Activated CD4-positive, alpha-beta T cell treated with anti-CD3 and anti-CD28 coated beads for 4 hours (primary cell): Measurements from ENCODE around the gene KAZN.

Experiments
- DNase-seq, 2 donors: peaks; one replicate each; pipeline ENCODE4 v3.0.0-alpha.2; 2020

The KAZN gene

GRCh38 chr1:14840374-14840773 lies 241.9 kb downstream of the KAZN start:
- no peak for DNase-seq

GRCh38 chr1:14841456-14841855 lies 243.0 kb downstream of the KAZN start:
- no peak for DNase-seq

- no peak for DNase-seq
Measured at GRCh38 chr1:14841951-14842350, 243.5 kb downstream of the KAZN start.

GRCh38 chr1:14842361-14842760 lies 243.9 kb downstream of the KAZN start:
- DNase-seq = no peak

- no peak for DNase-seq
Measured at GRCh38 chr1:14842891-14843290, 244.4 kb downstream of the KAZN start.

GRCh38 chr1:14843525-14843924 lies 245.0 kb downstream of the KAZN start:
- DNase-seq = no peak

GRCh38 chr1:14844356-14844755 lies 245.9 kb downstream of the KAZN start:
- no peak for DNase-seq

- no peak for DNase-seq
Measured at GRCh38 chr1:14844923-14845617, 246.6 kb downstream of the KAZN start.

GRCh38 chr1:14845851-14846250 lies 247.4 kb downstream of the KAZN start:
- no peak for DNase-seq

GRCh38 chr1:14846688-14847087 lies 248.2 kb downstream of the KAZN start:
- no peak for DNase-seq

- DNase-seq = no peak
Measured at GRCh38 chr1:14848203-14848602, 249.7 kb downstream of the KAZN start.

GRCh38 chr1:14848625-14849024 lies 250.1 kb downstream of the KAZN start:
- no peak for DNase-seq

- DNase-seq = no peak
Measured at GRCh38 chr1:14849038-14849437, 250.6 kb downstream of the KAZN start.

GRCh38 chr1:14850563-14850962 lies 252.1 kb downstream of the KAZN start:
- DNase-seq = no peak

GRCh38 chr1:14851760-14852159 lies 253.3 kb downstream of the KAZN start:
- DNase-seq = no peak

- no peak for DNase-seq
Measured at GRCh38 chr1:14852291-14852690, 253.8 kb downstream of the KAZN start.

- DNase-seq = no peak
Measured at GRCh38 chr1:14853518-14853917, 255.0 kb downstream of the KAZN start.

GRCh38 chr1:14855268-14855667 lies 256.8 kb downstream of the KAZN start:
- DNase-seq = no peak

GRCh38 chr1:14855801-14856200 lies 257.3 kb downstream of the KAZN start:
- no peak for DNase-seq

- no peak for DNase-seq
Measured at GRCh38 chr1:14857436-14858195, 259.1 kb downstream of the KAZN start.

- DNase-seq = no peak
Measured at GRCh38 chr1:14862114-14862771, 263.8 kb downstream of the KAZN start.

GRCh38 chr1:14865106-14865505 lies 266.6 kb downstream of the KAZN start:
- DNase-seq = no peak

- DNase-seq = no peak
Measured at GRCh38 chr1:14866911-14867612, 268.6 kb downstream of the KAZN start.
